GM12892 (cell line): Measurements from ENCODE around the gene OPN5.

ENCODE experiments used
- POLR2A ChIP-seq: IDR thresholded peaks from 2 replicates; pipeline ENCODE4 v1.6.1; 2011; ENCODE audit warnings: low read depth, low read length, control low read depth
- POLR2AphosphoS5 ChIP-seq: IDR thresholded peaks from 2 replicates; pipeline ENCODE4 v1.6.1; 2011; ENCODE audit warnings: low read depth, low read length, control low read depth
- TAF1 ChIP-seq: IDR thresholded peaks from 2 replicates; pipeline ENCODE4 v1.6.1; 2011; ENCODE audit warnings: low read depth, mild to moderate bottlenecking, control low read depth, low read length, borderline replicate concordance

DNA sequence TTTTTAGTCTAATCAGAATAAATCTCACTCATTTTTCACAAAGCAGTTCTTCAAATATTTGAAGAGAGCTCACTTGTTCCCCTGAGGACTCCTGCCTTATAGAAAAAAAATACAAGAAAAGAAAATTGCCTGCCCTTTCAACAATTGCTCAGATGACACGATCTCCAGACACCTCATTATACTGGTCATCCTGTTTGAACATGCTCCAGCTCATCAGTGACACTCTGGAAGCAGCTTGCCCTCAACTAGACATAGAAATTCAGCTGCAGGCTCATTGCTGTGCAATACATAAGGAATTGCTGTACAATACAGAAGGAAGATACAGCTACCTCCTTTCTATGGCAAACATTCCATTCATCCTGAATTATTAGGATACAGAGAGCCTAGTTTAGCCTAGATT lies 73.1 kb downstream of the OPN5 start:
- no peak for TF ChIP-seq POLR2A
- no peak for TF ChIP-seq TAF1
- TF ChIP-seq POLR2AphosphoS5 = no peak
